OCI-LY1 (cell line): ENCODE results near the gene ZNF497.

Source experiments
- H2AFZ ChIP-seq: fragments of 200-600 bp; sonication (generic), shearing (Covaris generic); 2 replicates; pipeline ENCODE4 v1.6.0; 2014; ENCODE audit warnings: antibody characterized with exemption, mild to moderate bottlenecking, low read length
- H3F3A ChIP-seq: fragments of 200-600 bp; sonication (generic), shearing (Covaris generic); 2 replicates; pipeline ENCODE4 v1.6.0; 2014; ENCODE audit warnings: mild to moderate bottlenecking, antibody characterized with exemption, low read length, moderate library complexity; ENCODE audit not compliant: insufficient read depth
- H3K27ac ChIP-seq: fragments of 200-600 bp; sonication (generic); 2 replicates; pipeline ENCODE4 v1.5.1; 2014; ENCODE audit warnings: low read length, mixed run types, mild to moderate bottlenecking, low read depth; ENCODE audit not compliant: poor library complexity, severe bottlenecking
- H3K27me3 ChIP-seq: fragments of 200-600 bp; sonication (generic); 2 replicates; pipeline ENCODE4 v1.6.0; 2014; ENCODE audit warnings: antibody characterized with exemption, mild to moderate bottlenecking, low read length, moderate library complexity; ENCODE audit not compliant: insufficient read depth
- H3K36me3 ChIP-seq: fragments of 200-600 bp; sonication (generic); 2 replicates; pipeline ENCODE4 v1.6.1; 2014; ENCODE audit warnings: mild to moderate bottlenecking, antibody characterized with exemption, low read length, moderate library complexity, mixed read lengths; ENCODE audit not compliant: insufficient read depth
- H3K4me1 ChIP-seq: fragments of 200-600 bp; sonication (generic); 2 replicates; pipeline ENCODE4 v1.5.1; 2014; ENCODE audit warnings: mild to moderate bottlenecking, low read length, moderate library complexity; ENCODE audit not compliant: insufficient read depth, severe bottlenecking
- H3K4me2 ChIP-seq: fragments of 200-600 bp; sonication (generic), shearing (Covaris generic); 2 replicates; pipeline ENCODE4 v1.6.1; 2014; ENCODE audit warnings: low read length
- H3K4me3 ChIP-seq: fragments of 200-600 bp; sonication (generic); 2 replicates; pipeline ENCODE4 v1.5.1; 2014; ENCODE audit warnings: low read length, low read depth, mild to moderate bottlenecking, mixed read lengths; ENCODE audit not compliant: poor library complexity, severe bottlenecking
- H3K79me2 ChIP-seq: fragments of 200-600 bp; shearing (Covaris generic); 2 replicates; pipeline ENCODE4 v1.6.1; 2016; ENCODE audit warnings: mixed run types, low read length, mixed read lengths; ENCODE audit not compliant: insufficient read depth
- H3K9ac ChIP-seq: fragments of 200-600 bp; sonication (generic), shearing (Covaris generic); 2 replicates; pipeline ENCODE4 v1.6.1; 2014; ENCODE audit warnings: mild to moderate bottlenecking, low read length, mixed read lengths
- H3K9me2 ChIP-seq: fragments of 200-600 bp; sonication (generic), shearing (Covaris generic); 2 replicates; pipeline ENCODE4 v1.6.1; 2014; ENCODE audit warnings: low read depth, mild to moderate bottlenecking, low read length, mixed read lengths
- H3K9me3 ChIP-seq: fragments of 200-600 bp; shearing (Covaris generic); 2 replicates; pipeline ENCODE4 v1.6.1; 2014; ENCODE audit warnings: low read length, mixed read lengths
- H4K20me1 ChIP-seq: fragments of 200-600 bp; sonication (generic), shearing (Covaris generic); 2 replicates; pipeline ENCODE4 v1.6.0; 2016; ENCODE audit warnings: mild to moderate bottlenecking, low read length; ENCODE audit not compliant: insufficient read depth
- EZH2 ChIP-seq: fragments of 200-600 bp; sonication (generic), shearing (Covaris generic); IDR thresholded peaks from 2 replicates; pipeline ENCODE4 v1.8.0; 2017; ENCODE audit warnings: borderline replicate concordance, mixed run types, mild to moderate bottlenecking, antibody characterized with exemption, low read length, moderate library complexity, mixed read lengths
- TF ChIP-seq, protein P1 (sequence below): fragments of 200-600 bp; sonication (generic), shearing (Covaris generic); IDR thresholded peaks from 2 replicates; pipeline ENCODE4 v1.5.1; 2017; ENCODE audit warnings: mild to moderate bottlenecking, antibody characterized with exemption, low read length, moderate library complexity, mixed read lengths

ZNF497 gene

DNA sequence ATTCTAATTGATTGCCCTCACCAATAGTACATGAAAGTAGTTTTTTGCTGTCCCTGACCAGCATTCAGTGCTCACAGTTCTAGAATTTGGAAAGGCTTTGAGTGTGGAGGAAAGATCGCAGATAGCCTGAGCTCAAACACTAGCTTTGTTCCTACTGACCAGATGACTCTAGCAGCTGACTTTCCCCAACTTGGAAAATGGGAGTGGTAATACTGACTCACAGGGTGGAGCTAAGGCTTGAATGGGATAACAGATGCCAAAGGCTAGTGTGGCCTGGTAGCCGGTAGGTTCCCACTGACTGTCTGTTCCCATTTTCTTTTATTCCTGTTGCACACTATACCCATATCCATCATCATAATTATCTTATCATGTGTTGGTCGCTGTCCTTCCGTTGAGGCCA, 32.1 kb downstream of the ZNF497 start:
- H3K4me3 ChIP-seq: no peak overlapping the region
- H3K36me3 ChIP-seq: peaks cover 9% of the 10 kb centered on the region; the same call in 1 of the 2 replicates
- H3K27me3 ChIP-seq: no peaks in the 10 kb centered on the region
- H3K4me2 ChIP-seq: no peak overlapping the region
- TF ChIP-seq, protein P1, sequence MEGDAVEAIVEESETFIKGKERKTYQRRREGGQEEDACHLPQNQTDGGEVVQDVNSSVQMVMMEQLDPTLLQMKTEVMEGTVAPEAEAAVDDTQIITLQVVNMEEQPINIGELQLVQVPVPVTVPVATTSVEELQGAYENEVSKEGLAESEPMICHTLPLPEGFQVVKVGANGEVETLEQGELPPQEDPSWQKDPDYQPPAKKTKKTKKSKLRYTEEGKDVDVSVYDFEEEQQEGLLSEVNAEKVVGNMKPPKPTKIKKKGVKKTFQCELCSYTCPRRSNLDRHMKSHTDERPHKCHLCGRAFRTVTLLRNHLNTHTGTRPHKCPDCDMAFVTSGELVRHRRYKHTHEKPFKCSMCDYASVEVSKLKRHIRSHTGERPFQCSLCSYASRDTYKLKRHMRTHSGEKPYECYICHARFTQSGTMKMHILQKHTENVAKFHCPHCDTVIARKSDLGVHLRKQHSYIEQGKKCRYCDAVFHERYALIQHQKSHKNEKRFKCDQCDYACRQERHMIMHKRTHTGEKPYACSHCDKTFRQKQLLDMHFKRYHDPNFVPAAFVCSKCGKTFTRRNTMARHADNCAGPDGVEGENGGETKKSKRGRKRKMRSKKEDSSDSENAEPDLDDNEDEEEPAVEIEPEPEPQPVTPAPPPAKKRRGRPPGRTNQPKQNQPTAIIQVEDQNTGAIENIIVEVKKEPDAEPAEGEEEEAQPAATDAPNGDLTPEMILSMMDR: no peak
- TF ChIP-seq EZH2: no peak
- H3K4me1 ChIP-seq: peaks cover 29% of the 10 kb centered on the region
- H3K9ac ChIP-seq: no peak overlapping the region
- no peak overlapping the region for H3K27ac ChIP-seq
- H3F3A ChIP-seq: no peaks in the 10 kb centered on the region
- no peaks in the 10 kb centered on the region for H3K79me2 ChIP-seq
- no peaks in the 10 kb centered on the region for H3K9me2 ChIP-seq
- H3K9me3 ChIP-seq: no peaks in the 10 kb centered on the region
- no peak overlapping the region for H2AFZ ChIP-seq
- H4K20me1 ChIP-seq: no peaks in the 10 kb centered on the region

DNA sequence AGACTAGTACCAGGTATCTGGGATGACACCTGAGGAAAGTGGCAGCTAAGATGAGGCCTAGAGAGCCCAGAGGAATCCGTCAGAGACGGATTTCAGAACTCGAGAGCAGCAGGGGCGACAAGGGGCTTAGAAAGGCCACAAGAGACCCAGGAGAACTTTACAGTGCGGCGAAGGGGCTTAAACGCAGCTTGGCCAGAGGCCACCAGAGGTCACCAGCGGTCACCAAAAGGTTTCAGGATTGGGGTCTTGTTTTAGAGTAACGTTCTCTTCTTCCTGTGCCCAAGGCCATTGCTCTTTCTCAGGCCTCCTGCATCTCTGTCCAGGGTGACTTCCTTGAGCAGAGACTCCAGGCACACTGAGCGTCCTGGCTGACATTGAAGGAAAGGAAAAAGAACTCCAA, 33.6 kb downstream of the ZNF497 start:
- Histone ChIP-seq H3K4me1 (peaks cover 34% of the 10 kb centered on the region), H3K79me2 (no peaks in the 10 kb centered on the region), H3K9me2 (no peaks in the 10 kb centered on the region), H3K27ac (no peak overlapping the region), H3K9ac (peak overlapping the region; percentile 19; the same call in 1 of the 2 replicates), H3K4me3 (no peak overlapping the region), H3K9me3 (no peaks in the 10 kb centered on the region), H3K36me3 (no peaks in the 10 kb centered on the region), H4K20me1 (no peaks in the 10 kb centered on the region), H2AFZ (no peak overlapping the region), H3K4me2 (peak overlapping the region; percentile 71; the same call in 1 of the 2 replicates), H3K27me3 (no peaks in the 10 kb centered on the region), H3F3A (no peaks in the 10 kb centered on the region)
- TF ChIP-seq EZH2: no peak
- TF ChIP-seq, protein P1: peak; percentile 67

DNA sequence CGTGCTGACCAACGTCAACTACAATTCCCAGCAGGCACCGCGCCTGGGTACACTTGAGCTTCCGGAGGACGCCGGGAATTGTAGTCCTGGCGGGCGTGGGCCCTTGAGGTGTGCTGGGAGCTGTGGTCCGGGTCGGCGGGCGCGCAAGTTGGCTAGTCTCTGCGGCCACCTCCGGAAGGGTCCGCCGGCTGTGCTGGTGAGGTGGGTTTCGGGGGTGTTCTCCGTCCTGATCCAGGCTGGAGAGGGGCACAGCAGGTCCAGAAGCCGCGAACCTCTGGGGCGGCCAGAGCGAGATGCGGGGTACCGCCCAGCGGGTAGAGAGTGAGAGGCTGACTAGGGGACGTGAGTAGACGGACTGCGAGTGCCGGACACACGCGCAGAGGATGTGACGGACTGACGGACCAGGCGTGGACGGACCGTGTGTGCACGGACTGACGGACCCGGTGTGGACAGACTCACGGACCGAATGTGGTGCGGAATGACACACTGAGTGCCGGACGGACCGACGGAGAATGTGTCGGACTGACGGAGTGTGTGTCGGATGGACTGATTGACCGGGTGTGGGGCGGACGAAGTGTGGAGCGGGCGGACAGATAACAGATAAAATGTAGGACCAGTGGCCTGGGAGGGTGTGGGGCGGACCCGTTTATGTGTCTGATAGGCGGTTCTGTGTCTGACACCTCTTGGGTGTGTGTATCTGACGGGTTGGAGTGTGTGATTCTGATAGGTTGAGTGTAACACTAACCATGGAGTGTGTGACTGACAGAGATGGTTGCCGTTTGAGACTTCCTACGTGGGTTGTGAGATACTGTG, 35.4 kb downstream of the ZNF497 start, which contains the start of gene ZSCAN22:
ZSCAN22 (plus strand) TSS at position 81 of the 813 bp plus-strand sequence. CDS start 7,809 bp downstream, outside the sequence.
- peak within 1 kb of the TSS; percentile 74 for H3K4me3 ChIP-seq
- H3K36me3 ChIP-seq: no peaks in the 10 kb centered on the region
- H3F3A ChIP-seq: no peaks in the 10 kb centered on the region
- peaks cover 34% of the 10 kb centered on the region for H3K4me1 ChIP-seq
- H3K9me3 ChIP-seq: no peaks in the 10 kb centered on the region
- H3K9ac ChIP-seq: peak within 1 kb of the TSS; percentile 80
- H3K27ac ChIP-seq: peak within 1 kb of the TSS; percentile 62
- no peaks in the 10 kb centered on the region for H3K27me3 ChIP-seq
- H4K20me1 ChIP-seq: no peaks in the 10 kb centered on the region
- no peak within 1 kb of the TSS for H2AFZ ChIP-seq
- peak within 1 kb of the TSS; percentile 71 for H3K4me2 ChIP-seq
- no peaks in the 10 kb centered on the region for H3K79me2 ChIP-seq
- TF ChIP-seq EZH2: no peak
- TF ChIP-seq, protein P1: no peak
- no peaks in the 10 kb centered on the region for H3K9me2 ChIP-seq
